ENCODE data around the gene L3MBTL4. TPM values are rescaled to one million over a fixed set of nuclear protein-coding genes. Genes with fewer than 3 reads are reported as not detected.

The L3MBTL4 gene
- total RNA-seq, 2 experiments from 2014 or later, result 0.29 to 0.31 TPM

DNA sequence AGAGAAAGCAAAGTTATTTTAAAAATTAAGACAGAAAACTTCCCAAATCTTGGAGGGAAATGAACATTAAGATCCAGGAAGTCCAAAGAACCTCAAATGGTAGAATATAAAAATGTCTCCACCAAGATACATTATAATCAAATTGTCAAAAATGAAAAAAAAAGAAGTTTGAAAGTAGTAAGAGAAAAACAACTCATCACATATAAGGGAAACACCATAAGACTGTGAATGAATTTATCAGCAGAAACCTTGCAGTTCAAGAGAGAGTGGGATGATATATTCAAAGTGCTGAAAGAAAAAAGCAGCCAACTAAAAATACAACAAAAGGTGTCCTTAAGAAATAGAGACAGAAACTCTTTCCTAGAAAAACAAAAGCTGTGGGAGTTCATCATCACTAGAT lies 73.0 kb downstream of the L3MBTL4 start:
- ChIA-PET POLR2A (no interaction called here), CTCF (no interaction called here)

DNA sequence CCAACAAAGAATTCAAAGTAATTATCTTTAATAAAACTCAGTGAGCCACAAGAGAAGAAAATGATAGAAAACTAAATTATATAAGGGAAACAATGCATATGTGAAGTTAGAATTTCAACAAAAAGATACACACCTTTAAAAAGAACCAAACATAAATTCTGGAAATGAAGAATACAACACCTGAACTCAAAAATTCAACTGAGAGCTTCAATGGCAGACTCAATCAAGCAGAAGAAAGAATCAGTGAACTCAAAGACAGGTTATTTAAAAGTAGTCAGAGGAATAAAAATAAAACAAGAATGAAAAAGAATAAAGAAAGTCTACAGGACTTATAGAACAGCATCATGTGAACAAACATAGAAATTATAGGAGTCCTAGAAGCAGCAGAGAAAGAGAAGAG lies 73.4 kb downstream of the L3MBTL4 start:
- DNase-seq, result no peak
- Mint-ChIP-seq H3K9me3 (peaks cover 29% of the 10 kb centered on the region), H3K27ac (no peak overlapping the region), H3K4me1 (ENCODE audit: low read depth) (no peaks in the 10 kb centered on the region), H3K36me3 (peaks cover 3% of the 10 kb centered on the region), H3K4me3 (no peak overlapping the region), H3K27me3 (no peaks in the 10 kb centered on the region)
- ChIA-PET POLR2A (no interaction called here), CTCF (no interaction called here)
- intact Hi-C loops (cut with micrococcal nuclease), result no loop called here

More for the DNA sequence above, 73.0 kb downstream of the L3MBTL4 start:
- Mint-ChIP-seq H3K9me3 (peaks cover 29% of the 10 kb centered on the region), H3K27me3 (no peaks in the 10 kb centered on the region), H3K27ac (no peak overlapping the region), H3K4me1 (ENCODE audit: low read depth) (no peaks in the 10 kb centered on the region), H3K4me3 (no peak overlapping the region), H3K36me3 (peaks cover 3% of the 10 kb centered on the region)
- intact Hi-C loops (cut with micrococcal nuclease), result no loop called here
- no peak for DNase-seq

DNA sequence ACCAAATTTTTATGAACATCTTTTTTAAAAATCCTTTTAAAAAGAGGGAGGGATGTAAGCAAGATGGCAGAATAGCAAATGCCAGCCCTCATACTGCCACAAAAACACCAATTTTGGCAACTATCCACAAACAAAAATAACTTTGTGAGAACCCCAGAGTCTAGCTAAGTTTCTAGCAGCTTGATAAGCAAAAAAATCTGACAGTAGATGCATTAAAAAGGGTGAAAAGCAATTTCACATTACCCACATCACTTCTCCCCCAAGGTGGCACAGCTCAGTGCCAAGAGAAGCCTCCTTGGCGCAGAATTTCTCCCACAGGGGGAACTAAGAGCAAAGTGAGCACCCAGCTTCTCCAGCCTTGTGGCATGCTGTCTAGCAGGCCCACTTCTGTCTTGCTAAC lies 74.6 kb downstream of the L3MBTL4 start:
- intact Hi-C loops (cut with micrococcal nuclease), result no loop called here
- Mint-ChIP-seq H3K4me1 (ENCODE audit: low read depth) (no peaks in the 10 kb centered on the region), H3K9me3 (peaks cover 29% of the 10 kb centered on the region), H3K27me3 (no peaks in the 10 kb centered on the region), H3K36me3 (peaks cover 3% of the 10 kb centered on the region), H3K27ac (no peak overlapping the region), H3K4me3 (no peak overlapping the region)
- POLR2A ChIA-PET, result no interaction called here
- DNase-seq, result no peak
- CTCF ChIA-PET, result no interaction called here

DNA sequence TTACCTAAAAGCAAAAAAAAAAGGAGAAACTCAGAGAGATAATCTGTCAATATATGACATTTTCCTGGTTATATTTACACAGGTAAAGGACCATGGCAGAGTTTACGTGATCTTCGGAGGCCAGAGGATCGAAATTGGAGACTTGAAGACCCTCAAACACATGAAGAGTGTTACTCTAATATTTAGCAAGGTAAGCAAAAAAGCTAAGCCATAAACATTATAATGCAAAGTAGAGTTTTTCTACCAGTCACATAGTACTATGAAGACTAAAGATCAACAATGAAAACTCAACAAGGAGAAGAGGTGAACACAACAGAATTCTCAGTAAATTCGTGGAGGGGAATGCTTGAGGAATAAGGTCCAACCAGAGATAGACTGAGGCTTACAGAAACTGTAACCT lies 78.5 kb downstream of the L3MBTL4 start:
- H3K4me1 Mint-ChIP-seq (ENCODE audit: low read depth), result no peaks in the 10 kb centered on the region
- ChIA-PET CTCF (no interaction called here), POLR2A (no interaction called here)

DNA sequence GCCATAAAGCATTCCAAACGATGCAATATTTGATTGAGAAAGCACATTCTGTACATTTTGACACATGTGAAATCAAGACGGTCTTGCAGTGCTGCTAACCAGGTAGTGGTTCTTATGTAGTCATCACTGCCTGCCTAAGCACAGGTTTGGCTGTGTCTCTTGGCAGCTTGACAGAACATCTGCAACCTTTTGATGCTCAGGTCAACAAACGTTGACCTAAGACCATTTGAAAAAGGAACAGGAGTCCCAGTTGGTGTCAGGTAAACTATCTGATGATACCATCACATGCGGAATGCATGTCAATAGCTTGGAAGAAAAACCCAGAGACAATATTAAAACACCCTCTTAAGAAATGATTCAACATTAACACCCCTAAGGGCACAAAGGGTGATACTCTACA lies 80.7 kb downstream of the L3MBTL4 start:
- ChIA-PET POLR2A (no interaction called here), CTCF (no interaction called here)
- intact Hi-C loops (cut with micrococcal nuclease), result no loop called here
- Mint-ChIP-seq H3K4me1 (ENCODE audit: low read depth) (no peaks in the 10 kb centered on the region), H3K4me3 (no peak overlapping the region), H3K36me3 (no peaks in the 10 kb centered on the region), H3K27me3 (no peaks in the 10 kb centered on the region), H3K9me3 (peaks cover 7% of the 10 kb centered on the region), H3K27ac (no peak overlapping the region)
- DNase-seq, result no peak

More for the DNA sequence above, 78.5 kb downstream of the L3MBTL4 start:
- intact Hi-C loops (cut with micrococcal nuclease), result no loop called here
- no peak overlapping the region for H3K4me3 Mint-ChIP-seq
- peaks cover 13% of the 10 kb centered on the region for H3K9me3 Mint-ChIP-seq
- DNase-seq, result no peak
- H3K27ac Mint-ChIP-seq, result no peak overlapping the region
- no peaks in the 10 kb centered on the region for H3K36me3 Mint-ChIP-seq
- no peaks in the 10 kb centered on the region for H3K27me3 Mint-ChIP-seq

DNA sequence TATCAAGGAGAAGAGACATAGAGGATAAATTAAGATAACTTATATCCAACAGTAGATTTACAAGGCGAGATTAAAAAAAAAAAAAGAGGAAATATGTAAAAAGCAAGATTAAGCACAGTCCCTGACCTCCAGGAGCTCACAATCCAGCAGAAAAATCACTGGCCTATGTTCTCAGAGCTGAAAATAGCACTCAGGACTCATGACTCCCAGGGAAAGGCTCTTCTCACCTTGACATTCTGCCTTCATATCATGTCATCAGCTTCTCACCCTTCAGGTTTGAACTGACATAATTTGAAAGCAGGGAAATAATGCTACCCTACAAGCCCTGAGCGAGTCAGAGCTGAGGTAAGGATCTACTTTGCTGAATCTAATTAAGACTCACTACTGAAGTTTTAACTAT lies 82.8 kb downstream of the L3MBTL4 start:
- DNase-seq, result no peak
- POLR2A ChIA-PET, result no interaction called here
- H3K27me3 Mint-ChIP-seq, result no peaks in the 10 kb centered on the region
- H3K9me3 Mint-ChIP-seq, result peaks cover 7% of the 10 kb centered on the region
- CTCF ChIA-PET, result no interaction called here
- H3K4me3 Mint-ChIP-seq, result no peak overlapping the region
- no peaks in the 10 kb centered on the region for H3K4me1 Mint-ChIP-seq (ENCODE audit: low read depth)
- intact Hi-C loops (cut with micrococcal nuclease), result no loop called here
- H3K36me3 Mint-ChIP-seq, result no peaks in the 10 kb centered on the region
- no peak overlapping the region for H3K27ac Mint-ChIP-seq

DNA sequence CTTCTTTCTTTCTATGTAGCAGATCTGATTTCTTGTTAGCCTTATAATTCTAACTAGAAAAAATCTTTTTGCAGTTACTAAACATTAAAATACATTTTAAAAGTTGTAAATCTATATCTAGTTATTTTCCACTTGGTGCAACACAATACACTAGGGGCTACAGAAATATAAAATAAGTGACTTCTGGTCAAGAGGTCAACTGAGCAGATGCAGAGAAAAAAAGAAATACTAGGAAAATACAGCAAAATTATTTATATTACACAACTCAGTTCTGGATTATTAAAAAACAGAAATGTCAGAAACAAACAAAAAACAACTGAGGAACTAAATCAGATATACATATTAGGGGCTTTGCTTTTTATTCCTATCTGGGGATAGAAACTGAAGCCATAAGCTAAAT lies 83.9 kb downstream of the L3MBTL4 start:
- no peak for DNase-seq
- H3K36me3 Mint-ChIP-seq, result no peaks in the 10 kb centered on the region
- no peaks in the 10 kb centered on the region for H3K4me1 Mint-ChIP-seq (ENCODE audit: low read depth)
- intact Hi-C loops (cut with micrococcal nuclease), result no loop called here
- H3K27me3 Mint-ChIP-seq, result no peaks in the 10 kb centered on the region
- peaks cover 7% of the 10 kb centered on the region for H3K9me3 Mint-ChIP-seq
- no peak overlapping the region for H3K27ac Mint-ChIP-seq
- ChIA-PET POLR2A (no interaction called here), CTCF (no interaction called here)
- no peak overlapping the region for H3K4me3 Mint-ChIP-seq

DNA sequence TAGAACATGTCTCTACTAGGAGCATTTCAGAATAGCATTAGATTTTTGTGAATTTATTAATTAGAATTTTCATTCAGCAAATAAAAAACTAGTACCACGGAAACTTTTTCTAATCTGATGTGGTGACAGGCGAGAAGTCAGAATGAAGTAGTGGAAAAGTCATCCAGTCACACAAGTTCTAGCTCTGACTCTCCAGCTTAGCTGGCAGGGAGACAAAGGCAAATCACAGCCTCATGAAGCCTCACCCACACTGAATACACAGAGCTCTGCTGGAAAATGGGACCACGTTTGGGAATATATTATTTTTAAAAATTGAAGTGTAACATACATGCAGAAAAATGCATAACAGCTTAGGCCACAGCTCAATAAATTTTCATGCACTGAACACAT lies 86.1 kb downstream of the L3MBTL4 start:
- intact Hi-C loops (cut with micrococcal nuclease), result no loop called here
- peaks cover 14% of the 10 kb centered on the region for H3K9me3 Mint-ChIP-seq
- no peak overlapping the region for H3K4me3 Mint-ChIP-seq
- no peak for DNase-seq
- no peaks in the 10 kb centered on the region for H3K36me3 Mint-ChIP-seq
- no peaks in the 10 kb centered on the region for H3K27me3 Mint-ChIP-seq
- CTCF ChIA-PET, result no interaction called here
- H3K27ac Mint-ChIP-seq, result no peak overlapping the region
- no peaks in the 10 kb centered on the region for H3K4me1 Mint-ChIP-seq (ENCODE audit: low read depth)
- POLR2A ChIA-PET, result no interaction called here

DNA sequence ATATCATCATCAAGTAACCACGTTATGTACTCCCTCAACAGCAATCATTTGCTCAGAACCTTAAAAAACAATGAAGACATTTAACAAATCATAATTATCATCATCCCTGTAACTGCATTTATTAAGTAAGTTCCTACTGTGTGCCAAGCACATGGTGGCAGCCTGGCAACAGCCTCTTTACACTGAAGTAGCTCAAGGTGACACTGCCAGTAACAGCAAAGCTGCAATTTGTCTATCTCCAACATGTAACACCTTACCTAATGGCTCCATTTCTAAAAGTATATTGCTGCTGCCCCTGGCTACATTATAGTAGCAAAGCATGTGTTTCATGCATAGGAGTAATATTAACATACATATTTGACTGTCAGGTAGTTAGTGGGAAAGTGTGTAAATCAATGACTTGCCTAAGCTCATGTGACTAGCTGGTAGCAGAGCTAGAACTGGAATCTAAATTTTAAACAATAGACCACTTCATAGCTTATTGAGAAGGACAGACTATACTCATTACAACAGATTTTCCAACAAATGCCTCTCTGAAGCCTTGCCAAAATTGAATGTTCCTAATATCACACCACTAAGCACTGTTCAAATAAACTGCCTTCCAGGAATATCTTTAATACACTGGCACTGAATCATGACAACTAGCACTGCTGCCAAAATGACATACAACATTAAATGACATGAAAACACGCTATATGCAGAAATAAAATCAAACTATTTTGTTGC lies 86.7 kb downstream of the L3MBTL4 start:
- Mint-ChIP-seq H3K4me3 (no peak overlapping the region), H3K27ac (no peak overlapping the region), H3K36me3 (no peaks in the 10 kb centered on the region), H3K4me1 (ENCODE audit: low read depth) (no peaks in the 10 kb centered on the region), H3K27me3 (no peaks in the 10 kb centered on the region), H3K9me3 (peaks cover 20% of the 10 kb centered on the region)
- no peak for DNase-seq
- POLR2A ChIA-PET, result no interaction called here
- CTCF ChIA-PET, result no interaction called here
- intact Hi-C loops (cut with micrococcal nuclease), result no loop called here

DNA sequence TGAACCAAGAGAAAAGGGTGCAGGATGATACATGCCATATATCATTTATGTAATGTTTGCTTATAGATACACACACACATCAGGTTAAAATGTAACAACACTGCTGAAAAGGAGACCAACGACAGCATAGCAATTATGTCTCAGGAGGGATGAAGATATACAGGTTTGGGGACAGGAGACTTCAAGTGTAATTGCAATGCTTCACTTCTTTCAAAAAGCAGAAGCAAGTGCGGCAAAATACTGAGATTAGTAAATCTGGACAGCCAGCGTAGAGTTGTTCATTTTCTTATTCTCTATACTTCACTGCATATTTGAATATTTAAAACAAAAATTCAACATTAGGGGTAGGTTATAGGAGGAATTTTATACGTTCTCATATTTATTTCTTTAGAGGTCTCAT lies 87.2 kb downstream of the L3MBTL4 start:
- Mint-ChIP-seq H3K4me1 (ENCODE audit: low read depth) (no peaks in the 10 kb centered on the region), H3K9me3 (peaks cover 23% of the 10 kb centered on the region), H3K27me3 (no peaks in the 10 kb centered on the region), H3K27ac (no peak overlapping the region), H3K36me3 (no peaks in the 10 kb centered on the region), H3K4me3 (no peak overlapping the region)
- intact Hi-C loops (cut with micrococcal nuclease), result no loop called here
- ChIA-PET POLR2A (no interaction called here), CTCF (no interaction called here)
- DNase-seq, result no peak

DNA sequence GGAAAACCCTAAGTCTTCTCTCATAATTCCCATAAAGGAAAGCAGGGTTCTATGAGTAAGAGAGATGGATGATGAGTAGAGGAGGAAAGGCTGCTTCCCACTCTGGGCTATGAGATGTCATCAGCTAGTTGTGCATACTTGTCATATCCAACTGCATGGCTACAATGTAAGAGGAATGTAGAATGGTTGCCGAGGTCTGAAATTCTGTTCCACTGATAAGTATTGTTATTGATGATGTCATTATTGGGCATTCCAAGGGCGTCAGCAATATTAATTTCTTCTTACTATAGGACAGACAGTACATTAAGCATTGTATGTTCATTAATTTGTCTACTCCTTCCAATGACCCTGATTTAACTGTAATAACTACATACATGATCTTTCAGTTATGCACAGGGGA lies 88.1 kb downstream of the L3MBTL4 start:
- Mint-ChIP-seq H3K27me3 (no peaks in the 10 kb centered on the region), H3K9me3 (peaks cover 26% of the 10 kb centered on the region)
- CTCF ChIA-PET, result no interaction called here

DNA sequence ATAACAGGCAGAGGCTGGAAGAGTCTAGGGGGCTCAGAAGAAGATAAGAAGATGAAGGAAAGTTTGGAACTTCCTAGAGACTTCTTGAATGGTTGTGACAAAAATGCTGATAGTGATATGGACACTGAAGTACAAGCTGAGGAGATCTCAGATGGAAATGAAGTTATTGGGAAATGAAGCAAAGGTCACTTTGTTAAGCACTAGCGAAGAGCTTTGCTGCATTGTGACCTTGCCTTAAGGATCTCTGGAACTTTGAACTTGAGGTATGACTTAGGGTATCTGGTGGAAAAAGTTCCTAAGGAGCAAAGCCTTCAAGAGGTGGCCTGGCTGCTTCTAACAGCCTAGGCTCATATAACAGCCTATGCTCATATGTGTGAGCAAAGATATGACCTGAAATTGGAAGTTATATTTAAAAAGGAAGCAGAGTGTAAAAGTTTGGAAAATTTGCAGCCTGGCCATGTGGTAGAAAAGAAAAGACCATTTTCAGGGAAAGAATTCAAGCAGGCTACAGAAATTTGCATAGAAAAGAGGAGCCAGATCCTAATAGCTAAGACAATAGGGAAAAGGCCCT lies 91.3 kb downstream of the L3MBTL4 start:
- ChIA-PET POLR2A (no interaction called here), CTCF (no interaction called here)
- intact Hi-C loops (cut with micrococcal nuclease), result no loop called here
- H3K4me1 Mint-ChIP-seq (ENCODE audit: low read depth), result no peaks in the 10 kb centered on the region
- no peak overlapping the region for H3K4me3 Mint-ChIP-seq
- DNase-seq, result no peak
- no peaks in the 10 kb centered on the region for H3K36me3 Mint-ChIP-seq
- H3K27me3 Mint-ChIP-seq, result no peaks in the 10 kb centered on the region
- no peak overlapping the region for H3K27ac Mint-ChIP-seq
- H3K9me3 Mint-ChIP-seq, result peaks cover 39% of the 10 kb centered on the region

More for the DNA sequence above, 88.1 kb downstream of the L3MBTL4 start:
- no peaks in the 10 kb centered on the region for H3K4me1 Mint-ChIP-seq (ENCODE audit: low read depth)
- H3K4me3 Mint-ChIP-seq, result no peak overlapping the region
- POLR2A ChIA-PET, result no interaction called here
- H3K36me3 Mint-ChIP-seq, result no peaks in the 10 kb centered on the region
- intact Hi-C loops (cut with micrococcal nuclease), result no loop called here
- no peak for DNase-seq
- no peak overlapping the region for H3K27ac Mint-ChIP-seq

DNA sequence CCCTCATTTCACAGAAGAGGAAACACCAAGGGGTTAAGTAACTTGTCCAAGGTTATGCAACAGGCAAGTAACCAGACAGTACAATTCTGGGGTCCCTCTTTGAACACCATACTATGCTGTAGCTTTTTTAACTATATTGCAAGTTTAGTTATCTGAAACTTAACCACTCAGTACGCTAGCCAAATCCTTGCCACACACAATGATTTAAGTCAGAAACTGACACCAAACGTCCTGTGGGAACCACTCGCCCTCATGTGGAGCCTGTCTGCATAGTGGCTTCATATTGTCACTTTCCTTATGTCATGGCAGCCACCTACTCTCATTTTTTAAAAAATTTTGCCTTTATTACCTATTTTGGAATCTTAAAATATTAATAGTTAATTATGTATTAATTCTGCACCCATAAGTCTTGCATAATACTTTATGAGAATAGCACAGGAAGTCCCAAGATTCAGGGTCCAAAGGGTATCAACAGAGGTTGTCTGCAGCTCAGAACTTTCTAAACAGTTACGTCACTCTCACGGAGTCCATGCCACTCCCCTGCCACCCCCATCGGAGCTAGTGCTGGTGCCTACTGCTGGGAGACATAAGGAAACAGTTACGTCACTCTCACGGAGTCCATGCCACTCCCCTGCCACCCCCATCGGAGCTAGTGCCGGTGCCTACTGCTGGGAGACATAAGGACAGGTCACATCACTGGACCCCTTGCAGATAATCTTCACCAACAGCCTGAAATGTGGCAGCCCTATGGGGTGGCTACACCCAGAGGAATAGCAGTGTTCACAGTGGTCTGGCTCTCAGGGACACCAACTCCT lies 99.0 kb downstream of the L3MBTL4 start:
- no peak for DNase-seq
- POLR2A ChIA-PET, result no interaction called here
- no peaks in the 10 kb centered on the region for H3K4me1 Mint-ChIP-seq (ENCODE audit: low read depth)
- no peaks in the 10 kb centered on the region for H3K27me3 Mint-ChIP-seq
- H3K4me3 Mint-ChIP-seq, result no peak overlapping the region
- CTCF ChIA-PET, result no interaction called here
- H3K36me3 Mint-ChIP-seq, result no peaks in the 10 kb centered on the region
- no peak overlapping the region for H3K27ac Mint-ChIP-seq
- intact Hi-C loops (cut with micrococcal nuclease), result no loop called here
- peaks cover 19% of the 10 kb centered on the region for H3K9me3 Mint-ChIP-seq

Data from activated CD4-positive, alpha-beta memory T cell treated with anti-CD3 and anti-CD28 coated beads for 36 hours (primary cell).